Cortex of kidney (tissue), 1 donor: Measurements from ENCODE around the gene PSMA3.
"Not testable (repeated sequence)": the region's sequence is repeated elsewhere in the genome, so short reads cannot be mapped to it uniquely, and the experiment has no call there.

ENCODE experiments used
- DNase-seq: peaks from one replicate; lab custom pipeline; 2025; lab: John Stamatoyannopoulos, UW

Gene PSMA3

DNA sequence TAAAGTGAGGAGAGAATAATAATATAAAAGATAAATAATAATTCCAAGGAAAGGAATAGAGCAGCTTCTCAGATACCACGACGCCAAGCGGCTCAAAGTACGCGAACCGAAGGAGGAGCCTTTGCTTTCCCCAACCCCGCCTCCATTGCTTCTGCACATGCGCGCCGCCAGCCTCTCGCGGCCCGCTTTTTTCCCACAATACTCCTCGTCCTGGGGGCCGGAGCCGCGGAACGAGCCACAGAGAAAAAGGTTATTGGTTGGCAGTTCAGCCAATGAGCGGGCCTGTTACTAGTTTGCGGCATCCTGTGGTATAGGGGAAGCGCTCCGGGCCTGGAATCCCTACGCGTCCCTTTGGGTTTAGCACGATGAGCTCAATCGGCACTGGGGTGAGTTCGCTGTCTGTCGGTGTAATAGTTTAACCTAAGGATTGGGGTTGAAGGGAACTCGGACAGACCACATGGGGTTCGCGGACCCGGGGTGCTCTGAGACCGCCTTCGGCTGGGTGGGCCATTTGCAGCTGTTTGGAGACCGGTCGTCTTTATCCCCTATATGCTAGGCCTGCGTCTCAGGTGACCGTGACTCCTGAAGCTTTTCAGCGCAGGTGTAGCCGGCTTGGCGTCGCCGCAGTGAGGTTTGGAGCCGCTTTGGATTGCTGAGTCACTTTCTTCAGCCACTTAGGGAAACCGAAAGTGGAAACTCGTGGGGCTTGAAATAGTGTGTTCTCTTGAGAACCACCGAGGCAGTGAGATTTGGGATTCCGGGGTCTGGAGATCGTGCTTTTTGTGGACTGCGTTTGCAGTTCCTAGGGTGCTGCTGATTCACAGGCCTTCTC is at the start of gene PSMA3:
PSMA3 (plus strand) TSS at position 288 of the 832 bp plus-strand sequence; CDS start at position 366, 78 bp downstream.
- peak; percentile 38 for DNase-seq

- no peak for DNase-seq
Measured at GRCh38 chr14:58196198-58196597, 48.4 kb upstream of the PSMA3 start.

GRCh38 chr14:58198086-58198485 is 46.6 kb upstream of the PSMA3 start:
- DNase-seq = no peak

DNA sequence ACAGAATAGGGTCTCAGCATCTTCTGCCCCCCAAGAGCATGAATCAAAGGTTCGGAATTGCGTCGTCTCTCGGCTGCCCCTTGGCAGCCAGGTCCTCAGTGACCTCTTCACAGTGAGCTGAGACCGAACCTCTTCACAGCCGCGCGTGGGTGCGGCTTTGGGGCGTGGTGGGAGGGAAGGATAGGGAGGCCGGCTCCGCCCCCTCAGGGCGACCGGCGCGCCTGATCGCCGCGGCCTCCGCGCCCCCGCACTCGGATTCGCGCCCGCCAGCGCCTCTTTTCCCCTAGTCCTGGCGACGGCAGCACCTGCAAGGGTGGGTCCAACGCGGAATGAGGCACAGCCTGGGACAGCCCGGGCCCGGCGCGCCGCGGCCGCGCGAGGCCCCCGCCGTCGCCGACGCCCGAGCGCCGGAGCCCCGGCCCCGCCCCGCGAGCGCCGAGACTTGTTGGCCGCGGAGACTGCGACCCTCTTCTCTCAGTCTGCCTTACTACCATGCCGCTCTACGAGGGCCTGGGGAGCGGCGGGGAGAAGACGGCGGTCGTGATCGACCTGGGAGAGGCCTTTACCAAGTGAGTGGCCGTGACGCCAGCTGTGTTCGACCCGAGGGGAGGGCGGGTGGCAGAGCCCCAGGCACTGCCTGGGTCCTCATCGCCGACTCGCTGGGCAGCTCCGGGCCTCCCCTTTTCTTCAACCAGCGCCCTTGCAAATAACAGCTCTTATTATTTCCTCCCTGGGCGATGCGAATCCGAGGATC is 44.7 kb upstream of the PSMA3 start, which contains the start of gene ACTR10:
ACTR10 (plus strand) TSS at position 424 of the 754 bp plus-strand sequence; CDS start at position 493, 69 bp downstream.
- peak; percentile 9 for DNase-seq

GRCh38 chr14:58200480-58200841 is 44.2 kb upstream of the PSMA3 start:
- no peak for DNase-seq

DNA sequence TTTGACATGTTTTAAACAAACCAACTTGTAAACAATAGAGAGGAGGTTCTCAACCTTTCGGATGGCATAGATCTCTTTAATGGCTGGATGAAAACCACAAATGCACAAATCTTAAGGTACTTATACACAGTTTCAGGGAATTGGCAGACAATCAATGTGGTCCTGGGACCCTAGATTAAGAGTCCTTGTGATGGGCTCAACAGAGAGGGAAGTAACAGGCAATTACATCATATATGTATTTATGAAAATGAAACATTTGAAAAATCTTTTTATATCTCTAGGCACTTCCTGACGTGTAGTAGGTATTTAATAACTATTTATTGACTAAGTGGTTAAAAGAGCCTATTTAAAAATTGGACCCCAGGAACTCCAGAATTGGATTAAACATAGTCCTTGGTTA is 43.8 kb upstream of the PSMA3 start:
- no peak for DNase-seq

DNA sequence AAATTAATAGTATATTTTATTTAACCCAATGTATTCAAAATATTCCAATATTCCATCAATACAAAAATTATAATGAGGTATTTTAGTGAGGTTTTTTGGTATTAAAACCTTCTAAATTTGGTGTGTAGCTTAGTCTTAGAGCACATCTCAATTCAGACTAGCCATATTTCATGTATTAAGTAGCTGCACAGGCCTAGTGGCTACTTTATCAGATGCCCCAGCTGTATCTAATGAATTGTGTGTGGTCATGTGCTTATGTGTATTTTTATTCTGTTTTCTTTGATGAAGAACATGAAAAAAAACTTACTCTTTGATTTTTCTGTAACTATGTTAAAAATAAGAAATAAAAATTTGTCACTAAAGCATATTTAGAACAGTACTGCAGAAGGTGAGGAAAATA is 31.5 kb upstream of the PSMA3 start:
- DNase-seq = no peak

- DNase-seq = no peak
Measured at GRCh38 chr14:58215191-58215914, 29.3 kb upstream of the PSMA3 start.

DNA sequence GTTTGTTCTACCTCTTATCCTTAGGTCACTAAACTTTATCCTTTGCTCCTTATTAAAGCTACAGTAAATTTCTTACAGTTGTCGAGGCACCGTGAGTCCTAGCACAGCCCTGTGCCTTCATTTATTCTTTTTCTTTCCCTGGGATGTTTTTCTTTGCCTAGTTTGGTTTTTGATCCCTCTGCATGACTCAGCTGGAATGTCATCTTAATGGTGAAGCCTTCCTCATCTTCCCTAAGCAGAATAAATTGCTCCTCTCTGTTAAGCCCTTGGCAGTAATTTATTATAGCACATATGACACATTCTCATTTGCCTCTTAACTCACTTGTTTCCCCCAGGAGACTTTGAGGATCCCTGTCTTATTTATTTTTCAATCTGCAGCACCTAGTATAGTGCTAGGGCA is 28.1 kb upstream of the PSMA3 start:
- no peak for DNase-seq

DNA sequence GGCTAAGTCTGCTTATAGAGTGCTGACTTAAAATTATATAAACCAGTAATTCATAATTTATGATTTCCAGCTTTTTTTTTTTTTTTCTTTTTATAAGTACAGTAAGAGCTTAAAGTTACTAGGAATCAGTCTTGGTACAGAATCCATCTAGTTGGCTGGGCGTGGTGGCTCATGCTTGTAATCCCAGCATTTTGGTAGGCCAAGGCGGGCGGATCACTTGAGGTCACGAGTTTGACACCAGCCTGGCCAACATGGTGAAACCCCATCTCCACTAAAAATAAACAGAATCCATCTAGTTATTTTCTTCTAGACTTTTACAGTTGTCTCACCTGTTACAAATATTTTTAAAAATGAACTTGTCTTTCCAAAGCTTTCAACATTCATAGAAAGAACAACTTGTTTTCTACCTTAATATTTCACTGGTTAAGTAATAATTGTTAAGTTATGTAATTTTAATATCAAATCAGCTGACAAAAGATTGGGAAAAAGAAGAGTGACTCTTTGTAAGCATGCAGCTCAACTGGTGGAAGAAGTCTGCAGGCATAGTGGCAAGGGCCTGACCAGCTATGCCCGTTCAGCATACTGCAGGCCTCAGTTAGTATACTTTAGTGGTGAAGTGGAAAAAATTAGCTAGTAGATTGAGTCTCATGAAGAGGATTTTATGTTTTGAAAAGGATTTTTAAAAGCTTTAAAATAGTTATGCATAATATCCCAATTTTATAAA is 17.4 kb upstream of the PSMA3 start:
- DNase-seq = no peak

- DNase-seq = no peak
Measured at GRCh38 chr14:58238252-58239243, 6.1 kb upstream of the PSMA3 start.

- no peak for DNase-seq
Measured at GRCh38 chr14:58239244-58240195, 5.1 kb upstream of the PSMA3 start.

- DNase-seq = no peak
Measured at GRCh38 chr14:58243790-58244555, 670 bp upstream of the PSMA3 start.

GRCh38 chr14:58245562-58245961 is 919 bp downstream of the PSMA3 start:
- no peak for DNase-seq

- no peak for DNase-seq
Measured at GRCh38 chr14:58249611-58250010, 5.0 kb downstream of the PSMA3 start.

DNA sequence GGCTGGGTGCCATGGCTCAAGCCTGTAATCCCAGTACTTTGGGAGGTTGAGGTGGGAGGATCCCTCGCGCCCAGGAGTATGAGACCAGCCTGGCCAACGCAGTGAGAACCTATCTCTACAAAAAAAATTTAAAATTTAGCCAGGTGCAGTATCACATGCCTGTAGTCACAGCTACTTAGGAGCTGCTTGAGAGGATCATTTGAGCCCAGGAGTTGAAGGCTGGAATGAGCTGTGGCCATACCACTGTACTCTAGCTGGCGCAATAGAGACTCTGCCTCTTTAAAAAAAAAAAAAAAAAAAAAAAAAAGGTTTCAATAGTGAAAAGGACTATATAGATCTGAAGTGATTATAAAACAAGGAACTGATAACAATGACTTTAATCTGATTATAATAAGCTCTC is 13.5 kb downstream of the PSMA3 start:
- no peak for DNase-seq

GRCh38 chr14:58262005-58262404 is 17.4 kb downstream of the PSMA3 start:
- not testable (repeated sequence) for DNase-seq

DNA sequence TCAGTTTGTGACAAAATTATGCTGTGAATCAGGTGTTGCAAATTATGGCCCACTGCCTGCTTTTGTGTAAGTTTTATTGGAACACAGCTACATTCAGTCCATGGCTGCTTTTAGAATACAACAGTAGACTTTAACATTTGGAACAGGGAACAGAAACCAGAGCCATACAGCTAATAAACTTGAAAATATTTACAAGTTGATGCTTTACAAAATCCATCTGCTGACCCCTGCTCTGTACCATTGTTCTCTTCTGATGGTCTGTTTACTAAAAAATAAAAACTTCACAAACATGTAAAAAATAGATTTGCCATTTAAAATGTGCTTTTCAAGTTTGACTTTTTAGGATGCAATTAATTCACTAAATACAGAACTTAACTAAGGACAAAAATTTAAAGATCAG is 20.8 kb downstream of the PSMA3 start:
- no peak for DNase-seq

DNA sequence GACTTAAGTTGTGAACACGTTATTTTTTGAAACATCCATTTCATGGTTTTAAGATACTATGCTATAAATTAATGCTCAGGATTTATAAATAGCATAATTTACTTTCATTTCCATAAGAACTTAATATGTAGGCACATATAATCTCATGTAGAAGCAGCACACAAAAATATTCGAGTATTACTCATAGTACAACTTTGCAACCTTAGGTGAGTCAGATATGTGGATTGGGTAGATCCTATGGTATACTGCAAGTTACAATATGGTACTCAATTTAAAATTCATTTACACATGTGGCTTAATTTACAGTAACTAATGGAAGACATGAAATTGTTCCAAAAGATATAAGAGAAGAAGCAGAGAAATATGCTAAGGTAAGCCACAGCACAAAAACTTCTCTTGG is 26.0 kb downstream of the PSMA3 start:
- no peak for DNase-seq
